Activated naive CD4-positive, alpha-beta T cell treated with anti-CD3 and anti-CD28 coated beads, Interleukin-2, amount 10 ng/mL, durations not matched to agents 7 days and 5 days (primary cell): Measurements from ENCODE around the gene CCDC167.

Experiments used
- CTCF ChIA-PET: fragments of 350-600 bp; sonication (Branson Sonifier 250); formaldehyde crosslinking; loops from one replicate; lab custom pipeline; 2021; ENCODE audit warnings: antibody characterized with exemption; lab: Charles Lee
- DNase-seq: peaks from one replicate; pipeline ENCODE4 v3.0.0-alpha.2; 2020
- H3K27ac Mint-ChIP-seq: one replicate; pipeline ENCODE4 v1.8.0; 2021; ENCODE audit warnings: mild to moderate bottlenecking, moderate library complexity, mixed read lengths
- H3K27me3 Mint-ChIP-seq: one replicate; pipeline ENCODE4 v1.8.0; 2021; ENCODE audit warnings: mild to moderate bottlenecking, mixed read lengths
- H3K36me3 Mint-ChIP-seq: one replicate; pipeline ENCODE4 v1.8.0; 2021; ENCODE audit warnings: mixed read lengths
- H3K4me1 Mint-ChIP-seq: one replicate; pipeline ENCODE4 v1.8.0; 2021; ENCODE audit warnings: mixed read lengths
- H3K4me3 Mint-ChIP-seq: one replicate; pipeline ENCODE4 v1.8.0; 2021; ENCODE audit warnings: mild to moderate bottlenecking, moderate library complexity, mixed read lengths
- H3K9me3 Mint-ChIP-seq: one replicate; pipeline ENCODE4 v1.8.0; 2021; ENCODE audit warnings: mixed read lengths

The CCDC167 gene

DNA sequence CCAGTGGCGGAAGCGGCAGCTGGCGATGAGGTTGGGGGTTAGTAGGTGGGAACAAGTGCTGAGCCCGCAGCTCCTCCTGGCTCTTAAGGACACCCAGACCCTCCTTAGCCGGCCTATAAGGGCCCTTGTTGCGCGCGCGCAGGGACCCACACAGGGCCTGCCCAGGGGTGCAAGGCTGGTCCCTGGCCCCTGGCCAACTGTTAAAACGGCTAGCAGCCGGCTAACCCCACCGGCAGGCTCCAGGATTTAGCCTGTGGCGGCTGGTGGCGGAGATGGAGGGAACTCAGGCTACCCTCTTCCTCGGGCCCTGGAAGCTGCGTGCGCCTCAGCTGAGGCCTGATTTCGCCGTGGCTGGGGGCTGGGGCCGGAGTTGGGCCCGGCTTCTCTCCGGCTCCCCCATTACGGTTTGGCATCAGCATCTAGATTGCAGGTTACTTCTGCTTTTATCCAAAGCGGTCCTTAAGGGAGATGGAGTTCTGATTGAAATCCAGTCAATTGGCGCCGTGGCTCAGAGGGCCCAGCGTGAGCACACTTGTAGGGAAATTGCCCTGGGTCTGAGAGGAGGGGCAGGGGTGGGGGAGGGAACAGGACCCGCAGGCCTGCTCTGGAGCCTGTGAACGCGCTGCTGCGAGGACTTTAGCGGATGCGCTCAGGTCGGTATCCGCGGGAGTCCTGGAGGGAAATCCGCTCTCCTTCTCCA is 36.9 kb upstream of the CCDC167 start:
- Mint-ChIP-seq H3K9me3 (no peaks in the 10 kb centered on the region), H3K4me1 (peaks cover 7% of the 10 kb centered on the region), H3K27me3 (peaks cover 72% of the 10 kb centered on the region), H3K4me3 (no peak overlapping the region), H3K27ac (no peak overlapping the region), H3K36me3 (no peaks in the 10 kb centered on the region)
- CTCF ChIA-PET = interaction anchor here (1.0 to 2.0 kb wide), 4 partner anchors 18 to 37 kb away, joined by 3 to 8 read pairs (median 4); partner anchors contain the start of gene CCDC167
- no peak for DNase-seq

DNA sequence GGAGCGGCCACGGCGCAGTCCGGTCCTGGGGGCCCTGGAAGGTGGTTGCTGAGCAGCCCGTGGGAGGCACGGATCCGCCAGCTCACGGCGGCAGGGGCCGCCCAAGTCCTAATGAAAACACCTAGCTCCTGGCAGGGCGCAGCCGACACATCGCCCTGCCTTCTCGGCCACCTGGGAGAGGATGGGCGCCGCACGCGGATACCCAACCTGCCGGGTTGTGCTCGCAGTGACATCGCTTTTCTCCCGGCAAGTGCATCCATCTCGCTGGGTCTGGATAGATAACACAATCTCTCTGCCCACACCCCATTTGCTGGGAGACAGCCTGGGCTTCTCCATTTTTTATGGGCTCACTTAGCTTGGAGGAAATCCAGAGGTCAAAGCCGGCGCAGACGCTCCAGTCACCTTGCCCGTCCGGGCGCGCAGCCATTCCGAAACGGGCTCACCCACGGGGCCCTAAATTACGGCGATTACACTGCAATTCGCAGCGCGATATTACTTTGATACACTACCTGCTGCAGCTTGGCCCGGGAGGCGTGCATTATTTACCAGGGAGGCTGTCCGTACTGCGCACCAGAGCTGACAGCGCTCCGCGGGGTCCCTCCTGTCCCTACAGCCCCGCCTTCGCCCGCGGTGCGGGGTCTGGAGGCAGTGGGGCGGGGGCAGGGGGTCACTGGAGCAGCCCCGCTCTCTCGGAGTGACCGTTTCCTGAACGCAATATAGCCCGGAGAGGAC is 36.2 kb upstream of the CCDC167 start:
- H3K4me1 Mint-ChIP-seq = peaks cover 7% of the 10 kb centered on the region
- no peaks in the 10 kb centered on the region for H3K36me3 Mint-ChIP-seq
- no peaks in the 10 kb centered on the region for H3K9me3 Mint-ChIP-seq
- peaks cover 74% of the 10 kb centered on the region for H3K27me3 Mint-ChIP-seq
- CTCF ChIA-PET = interaction anchor here (0.7 to 1.3 kb wide), 4 partner anchors 17 to 165 kb away, joined by 3 to 4 read pairs (median 3); partner anchors contain the start of gene CCDC167
- DNase-seq = peak; percentile 27
- H3K4me3 Mint-ChIP-seq = peak overlapping the region; percentile 40
- H3K27ac Mint-ChIP-seq = no peak overlapping the region

DNA sequence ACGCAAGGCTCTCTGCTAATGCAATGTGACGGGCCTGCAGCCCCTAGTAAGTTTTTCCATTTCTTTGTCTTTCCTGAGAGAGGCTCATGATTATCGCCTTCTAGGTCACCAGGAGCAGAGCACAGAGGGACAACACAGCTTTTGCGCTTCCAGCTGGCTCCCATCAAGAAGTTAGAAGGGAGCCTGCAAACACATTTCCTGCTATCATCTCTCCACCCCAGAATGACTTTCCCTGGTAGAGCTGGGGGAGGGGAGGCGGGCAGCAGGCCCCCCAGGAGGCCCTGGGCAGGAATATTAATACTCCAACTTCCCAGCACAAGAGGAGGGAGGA is 35.7 kb upstream of the CCDC167 start:
- H3K9me3 Mint-ChIP-seq = no peaks in the 10 kb centered on the region
- peaks cover 7% of the 10 kb centered on the region for H3K4me1 Mint-ChIP-seq
- CTCF ChIA-PET = interaction anchor here (0.7 to 1.3 kb wide), 3 partner anchors 19 to 164 kb away, joined by 3 to 4 read pairs (median 3); partner anchors contain the start of gene CCDC167
- H3K27me3 Mint-ChIP-seq = peaks cover 72% of the 10 kb centered on the region
- no peak overlapping the region for H3K27ac Mint-ChIP-seq
- no peak for DNase-seq
- no peak overlapping the region for H3K4me3 Mint-ChIP-seq
- H3K36me3 Mint-ChIP-seq = no peaks in the 10 kb centered on the region

DNA sequence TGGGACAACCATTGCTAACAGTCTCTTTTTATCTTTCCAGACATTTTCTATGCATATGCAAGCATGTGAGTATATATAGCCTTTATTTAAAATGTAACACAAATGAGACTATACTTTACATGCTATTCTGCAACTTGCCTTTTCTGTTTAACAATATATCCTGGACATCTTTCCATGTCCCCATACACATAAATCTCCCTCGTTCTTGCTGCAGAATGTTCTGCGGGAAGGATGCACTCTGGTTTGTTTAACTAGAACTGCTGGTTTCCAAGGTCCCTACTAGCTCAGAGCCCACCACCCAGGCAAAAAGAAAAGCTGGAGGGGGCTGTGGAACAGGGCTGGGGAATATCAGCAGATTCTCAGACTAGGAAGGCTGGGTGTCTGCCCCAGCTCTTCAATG is 35.2 kb upstream of the CCDC167 start:
- Mint-ChIP-seq H3K4me1 (peaks cover 7% of the 10 kb centered on the region), H3K27ac (no peak overlapping the region), H3K9me3 (no peaks in the 10 kb centered on the region), H3K27me3 (peaks cover 76% of the 10 kb centered on the region), H3K4me3 (no peak overlapping the region), H3K36me3 (no peaks in the 10 kb centered on the region)
- DNase-seq = no peak
- CTCF ChIA-PET = interaction anchor here (1.2 kb wide), 1 partner anchor 22 kb away, joined by 4 read pairs; no protein-coding TSS in a partner anchor

DNA sequence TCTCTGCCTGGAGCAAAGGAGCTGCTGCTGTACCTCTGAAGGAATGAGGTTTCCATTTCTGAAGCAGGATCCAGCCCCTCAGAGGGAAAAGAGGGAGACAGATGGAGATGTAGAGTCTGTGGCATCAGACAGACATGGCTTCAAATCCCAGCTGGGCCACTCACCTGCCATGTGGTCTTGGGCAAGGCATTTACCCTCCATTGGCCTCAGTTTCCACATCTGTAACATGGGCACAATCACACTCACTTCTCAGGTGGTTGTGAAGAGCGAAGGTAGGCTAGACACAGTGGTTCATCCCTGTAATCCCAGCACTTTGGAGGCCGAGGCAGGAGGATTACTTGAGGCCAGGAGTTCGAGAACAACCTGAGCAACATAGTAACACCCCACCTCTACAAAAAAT is 32.4 kb upstream of the CCDC167 start:
- H3K36me3 Mint-ChIP-seq = no peaks in the 10 kb centered on the region
- no peak overlapping the region for H3K27ac Mint-ChIP-seq
- H3K4me3 Mint-ChIP-seq = no peak overlapping the region
- H3K27me3 Mint-ChIP-seq = peaks cover 59% of the 10 kb centered on the region
- H3K4me1 Mint-ChIP-seq = peaks cover 7% of the 10 kb centered on the region
- DNase-seq = no peak
- CTCF ChIA-PET = interaction anchor here (1.3 kb wide), 1 partner anchor 34 kb away, joined by 3 read pairs; no protein-coding TSS in a partner anchor
- H3K9me3 Mint-ChIP-seq = no peaks in the 10 kb centered on the region

DNA sequence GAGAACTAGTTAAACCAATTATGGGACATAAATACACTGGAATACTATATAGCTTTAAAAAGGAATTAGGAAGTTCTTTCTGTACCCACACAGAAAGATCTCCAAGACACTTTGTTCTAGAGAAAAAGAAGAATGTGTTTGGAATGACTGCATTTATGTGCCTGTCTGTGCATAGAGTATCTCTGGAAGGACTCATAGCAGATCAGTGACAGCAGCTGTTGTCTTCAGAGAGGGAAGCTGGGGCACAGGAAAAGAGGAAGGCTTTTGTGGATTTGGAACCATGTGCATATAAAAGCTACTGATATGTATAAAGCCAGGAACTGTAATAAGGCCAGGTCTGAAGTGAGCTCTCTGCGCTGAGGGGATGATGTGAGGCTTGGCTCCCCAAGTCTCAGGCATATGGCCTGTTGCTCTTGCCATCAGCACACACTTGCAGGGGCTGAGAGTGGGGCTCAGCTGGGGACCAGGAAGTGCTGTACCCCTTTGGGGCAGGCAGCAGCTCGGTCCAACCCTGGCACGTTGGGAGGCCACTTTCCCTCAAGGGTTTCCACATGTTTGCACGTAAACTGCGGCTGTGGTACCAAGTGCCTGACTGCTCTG is 31.8 kb upstream of the CCDC167 start:
- Mint-ChIP-seq H3K9me3 (no peaks in the 10 kb centered on the region), H3K27ac (no peak overlapping the region), H3K36me3 (no peaks in the 10 kb centered on the region), H3K4me1 (peaks cover 11% of the 10 kb centered on the region), H3K4me3 (no peak overlapping the region), H3K27me3 (peaks cover 58% of the 10 kb centered on the region)
- CTCF ChIA-PET = interaction anchor here (1.2 to 1.3 kb wide), 2 partner anchors 9 to 35 kb away, joined by 3 read pairs; no protein-coding TSS in a partner anchor
- DNase-seq = no peak

DNA sequence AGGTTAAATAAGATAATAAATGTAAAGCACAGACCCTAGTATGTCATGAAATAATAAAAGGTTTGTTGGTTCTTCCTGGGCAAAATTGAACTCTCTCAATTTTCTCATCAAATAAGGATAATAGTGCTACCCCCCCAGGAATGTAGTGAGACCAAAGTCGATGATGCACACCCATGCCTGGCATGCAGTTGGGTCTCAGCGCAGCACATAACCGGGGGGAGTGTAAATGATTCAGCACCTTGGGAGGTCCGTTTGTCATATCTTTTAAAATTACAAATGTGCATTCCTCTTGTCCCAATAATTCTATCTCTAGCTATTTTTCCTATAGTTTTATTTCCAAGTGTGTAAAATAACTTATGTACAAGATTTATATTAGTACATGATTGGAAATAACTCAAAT is 31.3 kb upstream of the CCDC167 start:
- CTCF ChIA-PET = interaction anchor here (1.1 to 1.3 kb wide), 3 partner anchors 9 to 35 kb away, joined by 3 read pairs; partner anchors contain the start of gene CCDC167
- DNase-seq = no peak
- no peak overlapping the region for H3K4me3 Mint-ChIP-seq
- H3K9me3 Mint-ChIP-seq = no peaks in the 10 kb centered on the region
- H3K36me3 Mint-ChIP-seq = no peaks in the 10 kb centered on the region
- peaks cover 12% of the 10 kb centered on the region for H3K4me1 Mint-ChIP-seq
- H3K27ac Mint-ChIP-seq = no peak overlapping the region
- H3K27me3 Mint-ChIP-seq = peaks cover 57% of the 10 kb centered on the region

DNA sequence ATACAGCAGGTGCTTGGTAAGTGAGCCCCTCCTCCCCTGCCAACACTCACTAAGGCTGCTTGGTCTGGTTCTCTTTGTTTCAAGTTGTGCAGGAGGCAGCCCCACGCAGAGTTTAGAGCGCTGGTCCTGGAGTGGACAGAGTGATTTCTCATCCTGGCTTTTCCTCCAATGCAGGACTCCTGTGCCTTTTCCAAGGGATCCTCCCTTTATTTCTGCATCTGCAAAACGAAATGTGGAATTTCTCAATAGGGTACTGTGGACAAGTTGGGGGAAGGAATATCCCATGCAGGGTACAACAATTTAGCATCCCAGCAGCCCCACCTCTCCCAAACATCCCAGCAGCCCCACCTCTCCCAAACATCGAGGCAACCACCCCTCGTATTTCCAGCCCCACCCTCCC is 30.6 kb upstream of the CCDC167 start:
- Mint-ChIP-seq H3K27me3 (peaks cover 56% of the 10 kb centered on the region), H3K9me3 (no peaks in the 10 kb centered on the region), H3K36me3 (no peaks in the 10 kb centered on the region), H3K4me3 (no peak overlapping the region), H3K4me1 (peaks cover 11% of the 10 kb centered on the region), H3K27ac (no peak overlapping the region)
- CTCF ChIA-PET = interaction anchor here (1.1 to 1.2 kb wide), 3 partner anchors 8 to 35 kb away, joined by 3 read pairs; partner anchors contain the start of gene CCDC167
- DNase-seq = no peak

DNA sequence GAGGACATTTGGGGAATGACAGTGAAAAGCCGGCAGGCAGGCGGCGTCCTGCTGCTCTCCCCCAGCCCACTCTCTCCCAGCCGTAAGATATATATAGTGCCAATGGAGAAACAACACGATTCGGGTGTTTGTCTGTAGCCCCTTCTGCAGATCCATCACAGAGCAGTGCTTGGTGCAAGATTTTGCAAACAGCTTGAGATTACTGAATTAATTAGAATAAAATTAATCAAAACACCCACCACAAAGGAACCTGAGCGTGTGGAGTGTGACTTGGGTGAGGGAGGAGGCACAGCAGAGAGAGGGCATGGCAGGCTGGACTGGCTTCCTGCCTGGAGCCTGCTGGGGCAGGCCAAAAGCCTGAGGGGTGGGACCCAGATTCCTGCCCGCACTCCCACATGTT is 28.8 kb upstream of the CCDC167 start:
- Mint-ChIP-seq H3K9me3 (no peaks in the 10 kb centered on the region), H3K4me3 (no peak overlapping the region), H3K27ac (no peak overlapping the region), H3K36me3 (no peaks in the 10 kb centered on the region), H3K4me1 (peaks cover 10% of the 10 kb centered on the region), H3K27me3 (peaks cover 39% of the 10 kb centered on the region)
- CTCF ChIA-PET = interaction anchor here (0.8 to 1.6 kb wide), 2 partner anchors 12 to 37 kb away, joined by 3 to 4 read pairs; no protein-coding TSS in a partner anchor
- no peak for DNase-seq

DNA sequence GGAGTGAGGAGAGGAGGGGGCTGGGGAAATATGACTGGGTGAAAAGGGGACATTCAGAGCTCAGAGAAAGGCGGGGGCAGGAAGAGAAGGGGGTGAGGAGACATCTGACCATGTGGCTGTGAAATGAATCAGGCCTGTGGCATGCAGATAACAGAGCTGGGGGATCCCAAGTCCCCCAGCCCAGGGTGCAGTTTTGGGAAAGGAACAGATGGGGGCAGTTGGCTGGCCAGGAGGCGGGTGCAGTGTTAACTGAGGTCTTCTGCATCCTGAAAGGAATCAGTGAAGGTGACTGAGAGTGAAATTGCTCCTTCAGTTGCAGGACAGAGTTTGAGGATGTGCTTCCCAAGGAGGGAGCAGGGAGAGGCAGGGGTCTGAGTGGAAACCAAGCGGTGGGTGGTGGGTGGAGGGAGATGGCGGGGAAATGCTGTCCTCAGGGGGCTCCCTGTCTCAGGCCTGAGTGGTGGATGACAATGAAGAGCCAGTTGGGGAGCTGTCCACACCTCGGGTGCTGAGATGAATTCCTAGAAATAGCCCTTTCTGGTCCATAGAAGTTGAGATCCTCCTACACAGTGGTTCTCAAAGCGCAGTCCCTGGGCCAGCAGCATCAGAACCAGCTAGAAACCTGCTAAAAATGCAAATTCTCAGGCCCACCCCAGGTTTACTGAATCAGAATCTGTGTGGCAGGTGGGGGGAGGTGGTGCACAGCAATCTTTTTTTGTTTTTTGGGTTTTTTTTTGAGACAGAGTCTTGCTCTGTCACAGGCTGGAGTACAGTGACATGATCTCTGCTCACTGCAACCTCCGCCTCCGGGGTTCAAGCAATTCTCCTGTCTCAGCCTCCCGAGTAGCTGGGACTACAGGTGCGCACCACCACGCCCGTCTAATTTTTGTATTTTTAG is 26.0 kb upstream of the CCDC167 start:
- peak; percentile 52 for DNase-seq
- peaks cover 19% of the 10 kb centered on the region for H3K27me3 Mint-ChIP-seq
- no peaks in the 10 kb centered on the region for H3K36me3 Mint-ChIP-seq
- no peak overlapping the region for H3K27ac Mint-ChIP-seq
- peaks cover 19% of the 10 kb centered on the region for H3K4me1 Mint-ChIP-seq
- CTCF ChIA-PET = no interaction called here
- no peak overlapping the region for H3K4me3 Mint-ChIP-seq
- H3K9me3 Mint-ChIP-seq = no peaks in the 10 kb centered on the region

DNA sequence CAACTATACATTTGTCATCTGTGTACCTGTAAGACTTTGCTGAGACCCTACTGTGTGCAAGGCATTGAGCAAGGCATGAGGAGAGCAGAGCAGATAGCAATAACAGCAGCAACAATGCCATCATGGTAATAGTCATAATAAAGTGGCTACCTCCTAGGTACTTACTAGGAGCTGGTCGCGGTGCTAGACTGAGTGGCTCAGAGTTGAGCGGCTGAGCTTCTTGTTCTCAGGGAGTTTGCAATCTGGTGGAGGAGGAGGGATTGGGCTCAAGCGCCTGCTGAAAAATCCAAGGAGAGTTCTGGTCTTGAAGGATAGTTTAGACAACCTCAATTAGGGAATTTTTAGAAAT is 25.3 kb upstream of the CCDC167 start:
- H3K4me1 Mint-ChIP-seq = peaks cover 20% of the 10 kb centered on the region
- no peak overlapping the region for H3K4me3 Mint-ChIP-seq
- H3K27me3 Mint-ChIP-seq = peaks cover 16% of the 10 kb centered on the region
- no peak for DNase-seq
- H3K36me3 Mint-ChIP-seq = no peaks in the 10 kb centered on the region
- H3K27ac Mint-ChIP-seq = no peak overlapping the region
- CTCF ChIA-PET = no interaction called here
- no peaks in the 10 kb centered on the region for H3K9me3 Mint-ChIP-seq

DNA sequence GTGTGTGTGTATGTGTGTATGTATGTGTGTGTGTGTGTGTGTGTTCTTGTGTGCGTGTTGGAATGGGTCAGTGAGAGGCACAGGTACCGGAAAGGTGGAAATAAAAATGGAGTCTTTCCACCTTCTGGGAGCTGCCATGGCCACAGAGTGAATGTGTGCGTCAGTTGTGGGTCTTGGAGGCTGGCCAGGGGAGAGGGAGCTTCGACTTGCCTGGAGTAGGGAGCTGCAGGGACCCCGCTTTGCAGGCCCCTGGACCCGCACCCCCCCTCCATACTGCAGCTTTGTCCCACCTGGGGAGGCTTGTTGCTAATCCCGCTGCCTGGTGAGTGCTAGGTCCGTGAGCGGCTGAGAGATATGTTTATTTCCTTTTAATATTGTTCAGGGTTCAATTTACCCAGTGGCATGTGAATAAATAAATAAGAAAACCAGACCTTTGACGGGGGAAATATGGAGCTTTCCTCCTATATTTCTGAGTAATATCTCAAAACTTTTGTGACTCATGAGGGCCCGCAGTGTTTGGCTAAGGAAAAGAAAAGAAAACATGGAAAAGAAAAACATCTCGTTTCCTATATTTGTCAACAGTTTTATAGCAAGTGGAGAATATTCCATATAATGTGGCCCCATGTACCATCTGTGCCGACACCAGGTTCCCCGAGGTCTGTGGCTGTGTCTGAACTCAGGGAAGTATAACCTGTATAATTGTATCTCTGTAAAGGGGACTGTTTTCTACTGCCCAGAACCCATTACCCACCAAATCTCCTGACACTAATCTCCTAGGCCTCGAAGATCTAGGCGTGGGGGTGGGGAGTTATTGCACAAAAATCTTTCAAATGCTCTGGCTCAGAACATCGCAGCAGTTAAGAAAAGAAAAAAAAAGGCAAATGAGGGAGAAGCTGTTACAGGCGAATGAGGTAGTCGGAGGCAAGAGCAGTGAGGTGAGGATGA is 24.6 kb upstream of the CCDC167 start:
- H3K36me3 Mint-ChIP-seq = no peaks in the 10 kb centered on the region
- H3K4me1 Mint-ChIP-seq = peaks cover 24% of the 10 kb centered on the region
- CTCF ChIA-PET = no interaction called here
- no peak for DNase-seq
- H3K4me3 Mint-ChIP-seq = no peak overlapping the region
- H3K9me3 Mint-ChIP-seq = no peaks in the 10 kb centered on the region
- H3K27me3 Mint-ChIP-seq = peaks cover 15% of the 10 kb centered on the region
- no peak overlapping the region for H3K27ac Mint-ChIP-seq

DNA sequence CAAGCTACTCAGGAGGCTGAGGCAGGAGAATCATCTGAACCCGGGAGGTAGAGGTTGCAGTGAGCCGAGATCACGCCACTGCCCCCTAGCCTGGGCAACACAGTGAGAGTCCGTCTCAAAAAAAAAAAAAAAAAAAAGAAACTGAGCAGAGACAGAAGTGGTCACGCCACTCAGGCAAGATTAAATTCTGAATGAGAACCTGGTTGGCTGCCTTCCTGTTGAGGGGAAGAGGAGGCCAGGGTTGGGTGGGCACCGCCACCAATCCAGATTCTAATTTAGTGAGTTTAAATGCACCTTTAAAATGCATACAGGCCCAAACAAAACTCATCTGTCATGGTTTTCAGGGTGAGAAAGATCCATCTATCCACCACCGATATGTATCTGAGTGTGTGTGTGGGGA is 23.7 kb upstream of the CCDC167 start:
- CTCF ChIA-PET = no interaction called here
- H3K36me3 Mint-ChIP-seq = no peaks in the 10 kb centered on the region
- H3K4me1 Mint-ChIP-seq = peaks cover 33% of the 10 kb centered on the region
- no peak overlapping the region for H3K4me3 Mint-ChIP-seq
- H3K27me3 Mint-ChIP-seq = peaks cover 15% of the 10 kb centered on the region
- no peak for DNase-seq
- H3K27ac Mint-ChIP-seq = no peak overlapping the region
- H3K9me3 Mint-ChIP-seq = no peaks in the 10 kb centered on the region
